ENCODE results near the gene FTSJ3. TPM values are rescaled to one million over a fixed set of nuclear protein-coding genes. Genes with fewer than 3 reads are reported as not detected.

Gene FTSJ3
- total and polyA plus RNA-seq, 2 of the 13 experiments (the other 11 are each of a cell fraction or from before 2014, with no cell fraction given) = 26.0 to 64.2 TPM

DNA sequence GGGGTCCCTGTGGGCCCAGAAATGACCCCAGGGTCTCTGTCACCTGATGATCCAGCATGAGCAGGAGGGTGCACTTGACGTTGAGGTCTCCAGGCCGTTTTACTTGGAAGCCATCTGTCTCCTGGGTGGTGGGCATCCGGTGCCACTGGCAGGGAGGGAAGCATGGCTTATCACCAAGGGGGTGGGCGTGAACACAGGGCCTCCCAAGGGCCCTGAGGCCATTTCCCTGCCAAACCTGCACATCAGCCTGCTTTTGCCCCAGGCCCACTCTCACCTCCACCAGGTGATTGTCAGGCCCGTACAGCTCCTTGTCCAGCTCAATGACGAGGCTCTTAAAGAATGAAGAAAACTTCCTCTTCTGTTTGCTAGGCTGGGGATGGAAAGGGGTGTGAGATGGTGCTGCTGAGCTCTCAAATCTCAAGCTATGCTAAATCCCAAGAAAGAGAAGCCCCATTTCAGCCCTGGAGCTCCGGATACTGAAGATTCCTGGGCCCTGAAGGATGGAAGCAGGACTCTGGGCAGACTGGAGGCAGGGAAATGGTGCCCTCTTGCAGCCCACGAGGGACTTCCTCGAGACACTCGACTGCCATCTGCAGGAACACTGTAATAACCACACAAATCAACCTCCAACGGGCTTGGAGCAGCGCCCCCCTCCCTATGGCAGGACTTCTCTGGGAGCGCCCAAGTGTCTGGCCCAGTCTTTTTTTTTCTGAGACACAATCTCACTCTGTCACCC, 7.1 kb upstream of the FTSJ3 start (continued):
- TF ChIP-seq, protein P1, sequence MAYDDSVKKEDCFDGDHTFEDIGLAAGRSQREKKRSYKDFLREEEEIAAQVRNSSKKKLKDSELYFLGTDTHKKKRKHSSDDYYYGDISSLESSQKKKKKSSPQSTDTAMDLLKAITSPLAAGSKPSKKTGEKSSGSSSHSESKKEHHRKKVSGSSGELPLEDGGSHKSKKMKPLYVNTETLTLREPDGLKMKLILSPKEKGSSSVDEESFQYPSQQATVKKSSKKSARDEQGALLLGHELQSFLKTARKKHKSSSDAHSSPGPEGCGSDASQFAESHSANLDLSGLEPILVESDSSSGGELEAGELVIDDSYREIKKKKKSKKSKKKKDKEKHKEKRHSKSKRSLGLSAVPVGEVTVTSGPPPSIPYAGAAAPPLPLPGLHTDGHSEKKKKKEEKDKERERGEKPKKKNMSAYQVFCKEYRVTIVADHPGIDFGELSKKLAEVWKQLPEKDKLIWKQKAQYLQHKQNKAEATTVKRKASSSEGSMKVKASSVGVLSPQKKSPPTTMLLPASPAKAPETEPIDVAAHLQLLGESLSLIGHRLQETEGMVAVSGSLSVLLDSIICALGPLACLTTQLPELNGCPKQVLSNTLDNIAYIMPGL (CRISPR knock-in tag; IDR thresholded peaks at IDR 0.05; ENCODE audit: borderline replicate concordance in 1 of 2, low read depth in 1 of 2) = peak; percentile 66 to 89; a peak in 3 of 4 replicates
- TF ChIP-seq MYC (CRISPR knock-in tag; IDR thresholded peaks at IDR 0.05; ENCODE audit: borderline replicate concordance) = peak; percentile 42; the same call in 1 of the 2 replicates
- no peak for TF ChIP-seq SMAD1 (CRISPR knock-in tag; IDR thresholded peaks at IDR 0.05; ENCODE audit: borderline replicate concordance, low read depth)
- TF ChIP-seq, protein P2, sequence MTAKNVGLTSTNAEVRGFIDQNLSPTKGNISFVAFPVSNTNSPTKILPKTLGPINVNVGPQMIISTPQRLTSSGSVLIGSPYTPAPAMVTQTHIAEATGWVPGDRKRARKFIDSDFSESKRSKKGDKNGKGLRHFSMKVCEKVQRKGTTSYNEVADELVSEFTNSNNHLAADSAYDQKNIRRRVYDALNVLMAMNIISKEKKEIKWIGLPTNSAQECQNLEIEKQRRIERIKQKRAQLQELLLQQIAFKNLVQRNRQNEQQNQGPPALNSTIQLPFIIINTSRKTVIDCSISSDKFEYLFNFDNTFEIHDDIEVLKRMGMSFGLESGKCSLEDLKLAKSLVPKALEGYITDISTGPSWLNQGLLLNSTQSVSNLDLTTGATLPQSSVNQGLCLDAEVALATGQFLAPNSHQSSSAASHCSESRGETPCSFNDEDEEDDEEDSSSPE (CRISPR knock-in tag; IDR thresholded peaks at IDR 0.05) = no peak
- TF ChIP-seq YY1 (IDR thresholded peaks at IDR 0.05; ENCODE audit: insufficient read depth, insufficient replicate concordance, low read depth, low read length) = peak; percentile 9
- TF ChIP-seq, protein P3, sequence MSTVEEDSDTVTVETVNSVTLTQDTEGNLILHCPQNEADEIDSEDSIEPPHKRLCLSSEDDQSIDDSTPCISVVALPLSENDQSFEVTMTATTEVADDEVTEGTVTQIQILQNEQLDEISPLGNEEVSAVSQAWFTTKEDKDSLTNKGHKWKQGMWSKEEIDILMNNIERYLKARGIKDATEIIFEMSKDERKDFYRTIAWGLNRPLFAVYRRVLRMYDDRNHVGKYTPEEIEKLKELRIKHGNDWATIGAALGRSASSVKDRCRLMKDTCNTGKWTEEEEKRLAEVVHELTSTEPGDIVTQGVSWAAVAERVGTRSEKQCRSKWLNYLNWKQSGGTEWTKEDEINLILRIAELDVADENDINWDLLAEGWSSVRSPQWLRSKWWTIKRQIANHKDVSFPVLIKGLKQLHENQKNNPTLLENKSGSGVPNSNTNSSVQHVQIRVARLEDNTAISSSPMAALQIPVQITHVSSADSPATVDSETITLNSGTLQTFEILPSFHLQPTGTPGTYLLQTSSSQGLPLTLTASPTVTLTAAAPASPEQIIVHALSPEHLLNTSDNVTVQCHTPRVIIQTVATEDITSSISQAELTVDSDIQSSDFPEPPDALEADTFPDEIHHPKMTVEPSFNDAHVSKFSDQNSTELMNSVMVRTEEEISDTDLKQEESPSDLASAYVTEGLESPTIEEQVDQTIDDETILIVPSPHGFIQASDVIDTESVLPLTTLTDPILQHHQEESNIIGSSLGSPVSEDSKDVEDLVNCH (CRISPR knock-in tag; IDR thresholded peaks at IDR 0.05) = no peak
- peak; percentile 56 for TF ChIP-seq STAG1 (CRISPR knock-in tag; IDR thresholded peaks at IDR 0.05)
- no peak for TF ChIP-seq ARNTL (CRISPR knock-in tag; IDR thresholded peaks at IDR 0.05)
- TF ChIP-seq, protein P4, sequence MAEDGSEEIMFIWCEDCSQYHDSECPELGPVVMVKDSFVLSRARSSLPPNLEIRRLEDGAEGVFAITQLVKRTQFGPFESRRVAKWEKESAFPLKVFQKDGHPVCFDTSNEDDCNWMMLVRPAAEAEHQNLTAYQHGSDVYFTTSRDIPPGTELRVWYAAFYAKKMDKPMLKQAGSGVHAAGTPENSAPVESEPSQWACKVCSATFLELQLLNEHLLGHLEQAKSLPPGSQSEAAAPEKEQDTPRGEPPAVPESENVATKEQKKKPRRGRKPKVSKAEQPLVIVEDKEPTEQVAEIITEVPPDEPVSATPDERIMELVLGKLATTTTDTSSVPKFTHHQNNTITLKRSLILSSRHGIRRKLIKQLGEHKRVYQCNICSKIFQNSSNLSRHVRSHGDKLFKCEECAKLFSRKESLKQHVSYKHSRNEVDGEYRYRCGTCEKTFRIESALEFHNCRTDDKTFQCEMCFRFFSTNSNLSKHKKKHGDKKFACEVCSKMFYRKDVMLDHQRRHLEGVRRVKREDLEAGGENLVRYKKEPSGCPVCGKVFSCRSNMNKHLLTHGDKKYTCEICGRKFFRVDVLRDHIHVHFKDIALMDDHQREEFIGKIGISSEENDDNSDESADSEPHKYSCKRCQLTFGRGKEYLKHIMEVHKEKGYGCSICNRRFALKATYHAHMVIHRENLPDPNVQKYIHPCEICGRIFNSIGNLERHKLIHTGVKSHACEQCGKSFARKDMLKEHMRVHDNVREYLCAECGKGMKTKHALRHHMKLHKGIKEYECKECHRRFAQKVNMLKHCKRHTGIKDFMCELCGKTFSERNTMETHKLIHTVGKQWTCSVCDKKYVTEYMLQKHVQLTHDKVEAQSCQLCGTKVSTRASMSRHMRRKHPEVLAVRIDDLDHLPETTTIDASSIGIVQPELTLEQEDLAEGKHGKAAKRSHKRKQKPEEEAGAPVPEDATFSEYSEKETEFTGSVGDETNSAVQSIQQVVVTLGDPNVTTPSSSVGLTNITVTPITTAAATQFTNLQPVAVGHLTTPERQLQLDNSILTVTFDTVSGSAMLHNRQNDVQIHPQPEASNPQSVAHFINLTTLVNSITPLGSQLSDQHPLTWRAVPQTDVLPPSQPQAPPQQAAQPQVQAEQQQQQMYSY (CRISPR knock-in tag; IDR thresholded peaks at IDR 0.05) = peak; percentile 60; the same call in 1 of the 2 replicates
- TF ChIP-seq IRF2 (CRISPR knock-in tag; IDR thresholded peaks at IDR 0.05) = 0 out of 2 replicates have a peak, but pooled peaks have one; percentile 44
- TF ChIP-seq HDAC6 (IDR thresholded peaks at IDR 0.05; ENCODE audit: low read depth, low read length) = no peak
- peak; percentile 51 for TF ChIP-seq SAP130 (CRISPR knock-in tag; IDR thresholded peaks at IDR 0.05; ENCODE audit: low read depth)
- TF ChIP-seq ELF3 (CRISPR knock-in tag; IDR thresholded peaks at IDR 0.05) = peak; percentile 61
- no peak for TF ChIP-seq ZSCAN29 (CRISPR knock-in tag; conservative IDR thresholded peaks at IDR 0.05)
- TF ChIP-seq PHF8 (CRISPR knock-in tag; IDR thresholded peaks at IDR 0.05) = peak; percentile 23; the same call in 1 of the 2 replicates
- 0 out of 4 replicates have a peak, but pooled peaks of 1 of the 2 experiments have one; percentile 33 for TF ChIP-seq KLF16 (CRISPR knock-in tag; IDR thresholded peaks at IDR 0.05)
- TF ChIP-seq, protein P5, sequence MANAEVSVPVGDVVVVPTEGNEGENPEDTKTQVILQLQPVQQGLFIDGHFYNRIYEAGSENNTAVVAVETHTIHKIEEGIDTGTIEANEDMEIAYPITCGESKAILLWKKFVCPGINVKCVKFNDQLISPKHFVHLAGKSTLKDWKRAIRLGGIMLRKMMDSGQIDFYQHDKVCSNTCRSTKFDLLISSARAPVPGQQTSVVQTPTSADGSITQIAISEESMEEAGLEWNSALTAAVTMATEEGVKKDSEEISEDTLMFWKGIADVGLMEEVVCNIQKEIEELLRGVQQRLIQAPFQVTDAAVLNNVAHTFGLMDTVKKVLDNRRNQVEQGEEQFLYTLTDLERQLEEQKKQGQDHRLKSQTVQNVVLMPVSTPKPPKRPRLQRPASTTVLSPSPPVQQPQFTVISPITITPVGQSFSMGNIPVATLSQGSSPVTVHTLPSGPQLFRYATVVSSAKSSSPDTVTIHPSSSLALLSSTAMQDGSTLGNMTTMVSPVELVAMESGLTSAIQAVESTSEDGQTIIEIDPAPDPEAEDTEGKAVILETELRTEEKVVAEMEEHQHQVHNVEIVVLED (CRISPR knock-in tag; IDR thresholded peaks at IDR 0.05; ENCODE audit: borderline replicate concordance) = peak; percentile 36; the same call in 1 of the 2 replicates

Data from HepG2 (cell line).